GM18505 (cell line): ENCODE data around the gene FAM163B.

Experiments used
- ATAC-seq: cut with Tn5 transposase; IDR thresholded peaks from one replicate; pipeline ENCODE4 v1.9.1; 2021; ENCODE audit not compliant: unreplicated experiment
- POLR2A ChIP-seq: IDR thresholded peaks from 4 replicates; pipeline ENCODE4 v1.6.1; 2011; ENCODE audit warnings: borderline replicate concordance; ENCODE audit not compliant: insufficient read depth, insufficient read length; ENCODE audit errors: extremely low read depth

Gene FAM163B

DNA sequence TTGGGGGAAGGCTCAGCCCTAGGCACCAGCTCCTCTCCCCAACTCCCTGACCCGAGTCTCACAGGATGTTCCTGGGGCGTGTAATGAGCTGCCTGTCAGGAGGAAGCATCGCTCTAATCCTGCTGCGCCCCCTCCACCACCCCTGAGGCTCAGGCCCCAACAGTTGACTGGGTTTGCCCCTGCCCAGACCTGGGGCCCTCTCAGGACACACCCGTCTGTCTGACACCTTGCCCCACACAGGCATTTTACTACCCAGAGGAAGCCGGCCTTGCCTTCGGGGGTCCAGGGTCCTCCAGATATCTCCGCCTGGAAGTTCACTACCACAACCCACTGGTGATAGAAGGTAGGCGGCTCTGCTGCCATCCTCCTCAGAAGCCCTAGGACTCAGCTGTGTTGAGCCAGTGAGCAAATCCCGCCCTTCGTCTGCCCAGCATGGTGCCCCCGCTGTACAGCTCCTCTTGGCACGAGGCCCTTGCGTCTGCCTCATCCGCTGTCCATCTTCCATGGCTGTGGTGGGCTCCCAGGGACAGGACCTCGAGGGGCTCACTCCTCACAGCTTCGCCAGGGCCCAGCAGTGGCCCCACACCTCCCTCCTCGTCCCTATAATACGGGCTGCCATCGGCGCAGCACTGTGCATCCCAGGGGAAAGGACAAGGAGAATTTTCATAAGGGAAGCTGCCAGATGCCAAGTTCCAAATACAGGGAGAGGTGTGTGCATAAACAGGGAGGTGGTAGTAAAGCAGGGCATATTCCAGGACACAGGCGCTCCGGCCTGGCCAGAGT is 35.0 kb upstream of the FAM163B start:
- TF ChIP-seq POLR2A, result no peak
- ATAC-seq, result no peak

GRCh38 chr9:133643362-133643755 is 34.2 kb upstream of the FAM163B start:
- TF ChIP-seq POLR2A, result no peak

GRCh38 chr9:133642708-133643361 is 33.6 kb upstream of the FAM163B start:
- no peak for TF ChIP-seq POLR2A
- no peak for ATAC-seq

More at GRCh38 chr9:133643362-133643755, 34.2 kb upstream of the FAM163B start:
- no peak for ATAC-seq

GRCh38 chr9:133641861-133642595 is 32.8 kb upstream of the FAM163B start:
- TF ChIP-seq POLR2A, result no peak
- no peak for ATAC-seq

DNA sequence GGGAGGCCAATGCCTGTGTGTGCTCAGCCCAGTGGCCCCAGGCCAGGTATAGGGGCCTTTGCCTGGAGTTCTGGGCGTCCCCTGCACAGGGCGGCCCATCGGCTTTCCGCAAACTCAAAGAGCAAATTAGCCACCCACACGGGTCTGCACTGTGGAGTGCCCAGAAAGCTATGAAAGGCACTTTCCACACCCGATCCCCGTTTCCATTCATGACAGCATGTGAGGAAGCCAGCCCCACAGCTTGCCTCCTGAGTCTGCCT is 32.1 kb upstream of the FAM163B start:
- no peak for ATAC-seq
- no peak for TF ChIP-seq POLR2A

DNA sequence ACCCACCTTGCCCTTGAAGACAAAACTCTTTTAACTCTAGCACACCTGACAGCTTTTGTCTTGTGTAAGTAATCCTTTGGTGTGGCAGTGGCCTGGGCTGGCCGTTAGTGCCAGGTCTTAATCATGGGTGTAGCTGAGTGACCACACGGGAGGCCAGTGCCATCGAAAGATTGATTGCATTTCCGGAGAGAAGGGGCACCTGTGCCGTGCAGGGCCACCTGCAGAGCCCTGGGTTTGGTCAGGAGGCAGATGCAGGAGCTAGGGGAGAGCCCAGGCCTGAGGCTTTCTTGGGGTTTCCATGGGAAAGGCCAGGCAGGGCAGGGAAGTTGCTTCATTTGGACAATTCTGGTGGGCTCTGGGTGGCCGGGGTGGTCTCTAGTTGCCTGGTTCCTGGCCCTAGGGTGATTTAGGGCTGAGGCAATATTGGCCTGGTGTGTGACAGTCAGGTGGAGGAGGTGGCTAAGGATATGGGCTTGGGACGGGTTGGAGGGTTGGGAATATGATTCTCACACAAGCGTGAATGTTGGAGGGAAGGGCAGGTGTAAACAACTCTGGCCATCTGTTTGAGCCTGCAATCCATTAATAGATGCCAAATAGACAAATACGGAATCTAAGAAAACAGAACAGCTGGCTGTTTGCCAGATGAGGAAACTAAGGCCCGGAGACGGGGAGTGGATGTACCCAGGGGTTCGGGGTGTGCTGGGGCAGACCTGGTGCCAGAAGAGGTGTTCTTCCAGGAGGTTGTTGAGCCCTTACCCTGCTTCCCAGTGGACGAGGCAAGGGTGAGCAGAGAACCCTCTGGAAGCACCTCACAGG is 31.6 kb upstream of the FAM163B start:
- TF ChIP-seq POLR2A, result no peak
- ATAC-seq, result no peak

DNA sequence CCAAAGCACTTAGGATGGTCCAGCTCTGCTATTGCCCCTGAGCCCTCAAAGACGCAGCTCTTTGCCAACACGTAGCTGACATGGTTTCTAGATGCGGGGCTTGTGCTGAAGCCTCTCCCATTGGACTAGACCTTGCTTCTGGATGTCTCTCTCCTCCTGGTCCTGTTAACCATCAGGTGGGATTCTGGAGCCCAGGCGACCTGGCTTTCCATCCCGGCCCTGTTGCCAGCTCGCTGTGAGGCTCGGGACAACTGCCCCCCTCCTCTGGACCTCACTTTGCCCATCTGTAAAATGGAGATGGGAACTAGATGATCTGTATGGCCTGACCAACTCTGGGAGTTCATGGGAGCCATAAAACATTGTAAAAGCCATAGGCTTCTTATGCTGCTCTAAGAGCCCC is 31.0 kb upstream of the FAM163B start:
- no peak for TF ChIP-seq POLR2A
- ATAC-seq, result no peak

DNA sequence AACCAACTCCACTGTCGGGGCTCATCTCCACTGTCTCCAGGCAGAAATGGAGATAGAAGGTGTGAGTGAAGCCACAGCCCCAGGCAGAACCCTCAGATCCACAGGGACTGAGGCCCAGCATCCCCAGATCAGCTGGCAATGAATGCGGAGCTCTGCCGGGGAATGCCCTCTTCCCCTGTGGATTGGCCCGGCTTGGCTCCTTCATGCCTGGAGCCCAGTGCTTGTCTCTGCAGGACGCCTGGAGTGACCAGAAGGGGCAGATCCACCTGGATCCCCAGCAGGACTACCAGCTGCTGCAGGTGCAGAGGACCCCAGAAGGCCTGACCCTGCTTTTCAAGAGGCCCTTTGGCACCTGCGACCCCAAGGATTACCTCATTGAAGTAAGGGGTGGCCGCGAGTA is 30.4 kb upstream of the FAM163B start:
- no peak for ATAC-seq
- TF ChIP-seq POLR2A, result no peak

DNA sequence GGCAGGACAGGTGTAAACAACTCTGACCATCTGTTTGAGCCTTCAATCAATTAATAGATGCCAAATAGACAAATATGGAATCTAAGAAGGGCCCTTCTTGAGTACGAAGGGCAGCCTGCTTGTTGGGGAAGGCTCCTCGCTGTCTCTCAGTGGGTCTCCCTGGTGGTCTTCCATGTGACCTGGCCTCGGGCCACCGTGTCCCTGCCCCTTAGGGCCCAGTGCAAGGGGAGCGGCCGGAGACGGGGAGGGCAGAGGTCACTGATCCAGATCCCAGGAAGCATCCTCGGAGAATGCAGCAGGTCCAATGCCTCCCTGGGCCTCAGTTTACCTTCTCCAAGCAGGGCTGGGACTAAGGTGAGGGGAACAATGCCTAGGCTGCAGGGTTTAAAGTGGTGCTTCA is 29.5 kb upstream of the FAM163B start:
- ATAC-seq, result no peak
- TF ChIP-seq POLR2A, result no peak

DNA sequence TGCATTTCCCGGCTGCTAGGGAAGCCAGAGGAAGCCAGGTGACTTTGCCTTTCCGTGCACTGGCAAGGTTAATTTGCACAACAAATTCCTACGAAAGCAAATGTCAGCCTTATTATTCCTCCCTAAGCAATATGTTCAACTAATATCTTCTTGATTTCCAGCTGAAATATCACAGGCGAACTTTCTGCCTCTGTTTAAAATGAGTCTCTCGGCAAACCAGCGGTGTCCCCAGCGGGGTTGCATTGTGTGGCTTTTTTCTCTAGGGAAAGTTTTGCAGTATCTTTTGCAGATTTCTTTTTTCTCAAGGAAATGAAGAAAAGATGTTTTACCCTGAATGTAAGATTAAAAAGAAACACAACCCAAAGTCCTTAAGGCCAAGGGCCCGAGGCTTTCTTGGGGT is 28.9 kb upstream of the FAM163B start:
- TF ChIP-seq POLR2A, result no peak
- ATAC-seq, result no peak

- no peak for ATAC-seq
- TF ChIP-seq POLR2A, result no peak
Observed at GRCh38 chr9:133637451-133638055, 28.4 kb upstream of the FAM163B start.

GRCh38 chr9:133636902-133637301 is 27.7 kb upstream of the FAM163B start:
- no peak for TF ChIP-seq POLR2A
- no peak for ATAC-seq
